ENCODE results near the gene TENT5A. TPM values are rescaled to one million over a fixed set of nuclear protein-coding genes. Genes with fewer than 3 reads are reported as not detected.
A peak's percentile ranks its signal among the peaks of the same experiment; 100 is the strongest.
"Not testable (repeated sequence)": the region's sequence is repeated elsewhere in the genome, so short reads cannot be mapped to it uniquely, and the experiment has no call there.

Gene TENT5A
- total and polyA plus RNA-seq, 8 donors, result 2.8 to 12.2 (median 5.1) TPM

GRCh38 chr6:81785377-81785776 lies 32.9 kb upstream of the TENT5A start:
- Histone ChIP-seq H3K27ac (no peak overlapping the region), H3K27me3 (no peaks in the 10 kb centered on the region), H3K9me3 (no peaks in the 10 kb centered on the region), H3K4me1 (peaks cover 0 to 33% (median 21%) of the 10 kb centered on the region in 3 donors), H3K4me3 (no peak overlapping the region), H3K36me3 (no peaks in the 10 kb centered on the region)
- no peak for TF ChIP-seq CTCF (IDR thresholded peaks at IDR 0.05)
- FAIRE-seq, result no peak
- intact Hi-C loops (cut with DNase I), result no loop called here
- WGBS, 2 donors, result 30 to 32% methylated on average over 2 of the region's 2 CpGs
- DNase-seq, result no peak
- ATAC-seq, result peak in 1 of 4 donors; percentile 20

GRCh38 chr6:81783893-81784292 lies 31.4 kb upstream of the TENT5A start:
- H3K36me3 ChIP-seq, result no peaks in the 10 kb centered on the region
- H3K27ac ChIP-seq, result no peak overlapping the region
- DNase-seq, result no peak
- H3K4me3 ChIP-seq, result no peak overlapping the region
- intact Hi-C loops (cut with DNase I), result no loop called here
- FAIRE-seq, result no peak
- ATAC-seq, result no peak
- peaks cover 0 to 29% (median 21%) of the 10 kb centered on the region in 3 donors for H3K4me1 ChIP-seq
- WGBS, 2 donors, result 53 to 61% methylated on average over 2 of the region's 2 CpGs
- no peaks in the 10 kb centered on the region for H3K9me3 ChIP-seq
- H3K27me3 ChIP-seq, result no peaks in the 10 kb centered on the region
- no peak for TF ChIP-seq CTCF (IDR thresholded peaks at IDR 0.05)

GRCh38 chr6:81781624-81782023 lies 29.1 kb upstream of the TENT5A start:
- no peak for TF ChIP-seq CTCF (IDR thresholded peaks at IDR 0.05)
- WGBS, 2 donors, result 77 to 95% methylated on average over 2 of the region's 2 CpGs
- Histone ChIP-seq H3K4me3 (no peak overlapping the region), H3K27ac (no peak overlapping the region), H3K9me3 (no peaks in the 10 kb centered on the region), H3K36me3 (no peaks in the 10 kb centered on the region), H3K27me3 (no peaks in the 10 kb centered on the region), H3K4me1 (peaks cover 0 to 9% (median under 1%) of the 10 kb centered on the region in 3 donors)
- no peak for ATAC-seq
- no peak for DNase-seq
- intact Hi-C loops (cut with DNase I), result no loop called here
- FAIRE-seq, result no peak

GRCh38 chr6:81777586-81778268 lies 25.2 kb upstream of the TENT5A start:
- no peaks in the 10 kb centered on the region for H3K27me3 ChIP-seq
- H3K4me3 ChIP-seq, result no peak overlapping the region
- no peaks in the 10 kb centered on the region for H3K4me1 ChIP-seq
- TF ChIP-seq CTCF (IDR thresholded peaks at IDR 0.05), result no peak
- FAIRE-seq (no peak), DNase-seq (no peak), ATAC-seq (no peak)
- 80 to 89% methylated on average over 2 of the region's 2 CpGs for whole genome bisulfite sequencing, 2 donors
- H3K9me3 ChIP-seq, result no peaks in the 10 kb centered on the region
- no peak overlapping the region for H3K27ac ChIP-seq
- H3K36me3 ChIP-seq, result no peaks in the 10 kb centered on the region
- intact Hi-C loops (cut with DNase I), result no loop called here

- 73 to 78% methylated on average over 4 of the region's 4 CpGs for WGBS, 2 donors
- H3K4me1 ChIP-seq; H3K36me3 ChIP-seq; H3K27ac ChIP-seq; H3K27me3 ChIP-seq; H3K4me3 ChIP-seq; FAIRE-seq; intact Hi-C loops (cut with DNase I); DNase-seq; H3K9me3 ChIP-seq; ATAC-seq: not testable (repeated sequence)
Observed at GRCh38 chr6:81776219-81776618, 23.7 kb upstream of the TENT5A start.

All from pancreas (tissue), 10 donors.